Stromal cell of bone marrow (primary cell): ENCODE data around the gene TMEM184A.

Experiments
- DNase-seq: peaks from one replicate; pipeline ENCODE4 v3.0.0-alpha.2; 2012; ENCODE audit warnings: low read depth

Gene TMEM184A

DNA sequence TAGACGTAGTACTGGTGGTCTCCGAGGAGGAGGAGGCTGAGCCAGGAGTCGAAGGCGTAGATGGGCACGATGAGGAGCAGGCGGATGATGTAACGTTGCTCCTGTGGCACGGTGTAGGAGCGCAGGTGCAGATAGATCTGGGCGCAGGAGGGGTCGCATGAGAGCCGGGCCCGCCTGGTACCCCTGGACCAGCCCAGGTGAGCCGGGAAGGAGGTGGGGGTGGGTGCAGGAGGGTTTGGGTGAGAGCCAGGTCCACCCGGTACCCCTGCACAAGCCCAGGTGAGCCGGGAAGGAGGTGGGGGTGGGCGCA lies 5.2 kb downstream of the TMEM184A start:
- DNase-seq = no peak

DNA sequence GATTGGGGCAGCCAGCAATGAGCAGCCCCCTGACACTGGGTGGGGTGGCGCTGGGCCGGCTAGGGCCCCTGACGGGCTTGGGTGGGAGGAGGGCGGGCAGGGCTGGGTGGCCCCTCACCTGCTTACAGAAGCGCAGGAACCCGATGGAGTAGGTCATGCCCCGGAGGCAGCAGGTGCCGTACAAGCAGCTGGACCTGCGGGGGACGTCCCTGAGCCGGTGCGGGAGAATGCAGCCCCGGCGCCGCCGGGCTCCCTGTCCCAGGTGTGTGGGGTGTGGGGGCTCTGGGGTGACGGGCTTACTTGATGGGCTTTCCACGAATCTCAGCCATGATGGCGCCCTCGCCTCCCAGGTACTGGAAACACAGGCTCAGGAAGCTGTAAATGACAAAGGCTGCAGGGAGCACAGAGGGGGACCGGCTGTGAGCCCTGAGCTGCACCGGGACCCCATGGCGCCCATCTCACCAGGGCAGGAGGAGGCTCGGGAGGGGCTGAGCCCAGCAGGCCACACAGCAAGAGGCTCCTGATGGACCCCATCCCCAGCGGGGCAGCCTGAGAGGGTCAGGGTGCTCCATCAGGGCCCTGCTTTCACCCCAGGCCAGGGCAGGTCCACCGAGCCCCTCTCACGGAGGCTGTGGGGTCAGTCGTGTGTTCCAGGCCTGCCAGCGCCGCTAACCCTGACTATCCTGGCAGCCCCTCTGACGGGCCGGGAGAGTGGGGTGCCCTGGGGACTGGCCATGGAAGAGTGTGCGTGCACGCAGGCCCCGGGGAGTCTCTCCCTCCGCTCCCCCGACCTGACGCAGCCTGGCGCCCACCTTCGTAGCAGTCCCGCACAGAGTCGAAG lies 5.8 kb downstream of the TMEM184A start:
- no peak for DNase-seq

DNA sequence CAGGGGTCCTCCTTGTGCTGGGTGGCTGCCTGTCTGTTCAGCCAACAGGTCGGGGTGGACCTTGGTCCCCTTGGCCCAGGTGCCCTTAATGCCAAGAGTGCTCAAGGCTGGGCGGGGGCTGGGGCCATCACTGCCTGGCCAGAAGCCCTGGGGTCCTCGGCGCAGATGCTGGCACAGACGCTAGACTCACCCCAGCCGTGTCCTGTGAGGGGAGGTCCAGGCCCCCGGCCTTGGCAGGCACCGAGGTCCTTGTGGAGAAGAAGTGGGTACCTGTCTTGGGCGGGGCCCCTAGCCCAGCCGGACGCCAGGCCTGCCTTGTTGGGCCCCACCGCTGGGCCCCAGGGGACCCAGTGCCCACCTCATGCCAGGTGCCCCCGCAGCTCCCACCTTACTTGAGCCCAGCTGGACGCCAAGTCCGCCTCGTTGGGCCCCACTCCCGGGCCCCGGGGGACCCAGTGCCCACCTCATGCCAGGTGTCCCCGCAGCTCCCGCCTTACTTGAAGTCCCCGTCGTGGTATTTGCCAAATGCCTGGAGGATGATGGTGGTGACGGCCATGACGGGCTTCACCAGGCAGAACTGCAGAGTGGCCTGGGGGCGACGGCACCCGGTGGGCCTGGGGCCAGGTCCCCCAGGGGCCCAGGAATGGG lies 6.5 kb downstream of the TMEM184A start:
- DNase-seq = no peak

DNA sequence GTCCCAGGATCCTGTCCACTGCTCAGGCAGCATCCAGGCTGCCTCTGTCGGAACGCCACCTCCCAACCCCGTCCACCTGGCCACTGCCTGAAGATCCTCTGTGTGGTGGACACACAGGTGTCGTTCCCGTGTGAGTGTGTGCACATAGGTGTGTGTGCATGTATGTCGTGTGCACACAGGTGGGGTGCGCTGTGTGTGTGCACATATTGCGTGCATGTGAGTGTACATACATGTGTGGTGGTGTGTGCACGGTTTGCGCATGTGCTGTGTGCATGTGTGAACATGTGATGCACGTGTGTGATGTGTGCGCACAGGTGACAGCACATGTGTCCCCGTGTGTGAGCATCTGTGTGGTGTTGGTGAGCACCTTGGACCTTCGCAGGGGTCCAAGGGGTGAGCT lies 7.1 kb downstream of the TMEM184A start:
- DNase-seq = no peak

DNA sequence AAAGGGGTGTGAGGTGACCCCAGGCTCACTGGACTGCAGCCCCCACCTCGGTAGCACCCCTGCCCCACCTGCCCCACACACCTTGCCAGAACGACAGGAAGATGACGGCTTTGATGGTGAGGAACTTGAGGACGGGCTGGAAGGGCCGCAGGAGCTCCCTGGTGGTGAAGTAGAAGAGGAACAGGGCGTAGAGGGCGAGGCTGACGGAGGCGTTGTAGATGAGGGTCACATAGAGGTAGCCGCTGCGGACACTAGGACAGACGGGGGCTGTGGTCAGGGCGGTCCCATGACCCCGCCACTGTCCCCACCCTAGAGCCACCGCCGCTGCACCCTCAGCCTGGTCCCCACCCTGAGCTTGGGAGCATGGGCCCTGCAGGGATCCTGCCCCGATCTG lies 7.6 kb downstream of the TMEM184A start:
- no peak for DNase-seq

DNA sequence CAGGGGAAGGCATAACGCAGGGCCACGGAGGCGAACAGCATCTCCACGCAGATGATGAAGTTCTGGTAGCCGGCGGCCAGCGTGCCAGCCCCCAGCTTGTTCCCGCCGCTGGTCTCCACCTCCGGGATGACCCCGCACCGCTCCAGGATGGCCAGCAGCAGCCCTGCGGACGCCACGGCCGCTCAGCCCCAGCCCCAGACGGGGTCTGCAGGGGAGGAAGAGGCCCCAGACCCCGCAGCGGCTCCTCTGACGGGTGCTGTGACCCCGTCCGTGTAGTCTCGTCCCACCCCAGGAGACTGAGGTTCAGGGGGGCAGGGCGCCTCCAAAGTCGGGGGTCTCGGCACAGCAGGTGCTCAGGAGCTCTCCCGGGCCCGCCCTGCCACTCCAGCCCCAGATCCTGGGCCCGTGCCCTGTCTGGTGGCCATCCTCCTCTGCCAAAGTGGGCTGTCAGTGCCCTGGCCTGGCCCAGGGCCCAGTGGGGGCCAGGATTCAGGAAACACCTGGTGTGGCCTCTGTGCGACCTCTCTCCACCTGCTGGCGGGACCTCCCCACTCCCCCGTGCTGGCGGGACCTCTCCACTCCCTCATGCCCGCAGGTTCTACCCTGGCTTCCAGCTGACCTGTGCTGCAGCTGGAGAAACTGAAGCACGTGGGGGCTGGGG lies 8.1 kb downstream of the TMEM184A start:
- no peak for DNase-seq

DNA sequence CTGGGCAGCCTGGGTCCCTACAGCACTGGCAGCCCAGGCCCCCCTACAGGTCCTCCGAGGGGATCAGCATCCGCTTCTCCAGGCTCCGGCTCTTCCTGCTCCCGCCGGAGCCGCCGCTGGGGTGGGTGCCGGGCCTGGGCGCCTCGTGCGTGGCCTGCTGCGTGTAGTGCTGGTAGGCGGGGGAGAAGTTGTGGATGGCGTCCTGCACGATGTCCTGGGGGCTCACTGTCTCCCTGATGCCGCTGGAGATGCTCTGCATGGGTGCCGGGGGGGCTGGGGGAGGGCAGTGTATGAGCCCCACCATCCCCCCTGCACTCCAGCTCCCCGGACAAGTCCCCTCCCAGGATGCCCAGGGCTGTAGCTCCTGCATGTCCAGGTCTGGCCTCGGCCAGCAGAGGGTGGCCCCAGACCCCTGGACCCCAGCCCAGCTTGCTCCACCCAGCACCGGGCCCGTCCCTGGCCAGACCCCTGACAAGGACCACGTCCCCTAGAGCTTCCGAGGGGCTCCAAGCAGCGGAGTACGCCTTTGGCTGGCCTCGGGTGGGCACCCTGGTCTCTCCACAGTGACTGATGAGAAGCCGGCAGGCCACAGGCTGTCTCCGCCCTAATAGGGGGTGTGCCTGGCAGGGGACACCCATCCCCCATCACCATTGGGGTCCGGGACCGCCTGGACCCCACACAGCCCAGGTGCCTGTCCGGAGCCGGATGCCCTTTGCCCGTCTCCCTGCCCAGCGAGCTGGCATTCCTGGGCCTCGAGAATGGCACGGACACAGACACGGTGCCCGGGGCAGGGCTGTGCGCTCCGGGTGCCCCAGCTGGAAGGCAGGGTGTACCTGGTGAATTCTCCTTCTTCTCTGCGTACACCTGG lies 8.9 kb downstream of the TMEM184A start:
- no peak for DNase-seq

DNA sequence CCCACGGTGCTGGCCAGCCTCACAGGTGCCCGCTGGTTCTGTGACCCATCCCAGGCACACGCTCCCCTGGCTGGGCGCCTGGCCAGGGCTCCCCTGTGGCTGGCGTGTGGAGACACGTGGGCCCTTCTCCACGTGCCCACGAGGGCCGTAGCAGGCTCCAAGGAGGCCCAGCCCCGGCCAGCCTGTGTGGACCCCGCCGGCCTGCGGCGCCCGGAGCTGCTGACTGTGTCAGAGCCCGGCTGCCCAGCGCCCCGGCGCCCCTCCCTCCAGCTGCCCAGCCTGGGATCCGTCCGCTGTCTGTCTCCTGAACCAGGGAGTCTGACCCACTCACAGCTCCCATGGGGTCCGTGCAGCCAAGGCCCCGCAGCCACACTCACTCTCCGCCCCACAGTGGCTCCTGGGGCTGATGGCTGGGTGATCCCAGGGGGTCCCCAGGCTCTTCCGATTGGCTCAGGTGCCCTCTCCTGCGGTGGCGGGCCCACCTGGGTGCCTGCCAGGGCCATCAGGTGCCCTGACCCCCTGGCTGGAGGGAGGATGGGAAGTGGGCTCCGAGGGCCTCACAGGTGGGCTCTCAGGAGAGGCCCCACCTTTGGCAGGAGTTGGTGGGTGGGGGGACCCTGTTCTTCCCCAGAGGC lies 9.6 kb downstream of the TMEM184A start:
- DNase-seq = no peak

DNA sequence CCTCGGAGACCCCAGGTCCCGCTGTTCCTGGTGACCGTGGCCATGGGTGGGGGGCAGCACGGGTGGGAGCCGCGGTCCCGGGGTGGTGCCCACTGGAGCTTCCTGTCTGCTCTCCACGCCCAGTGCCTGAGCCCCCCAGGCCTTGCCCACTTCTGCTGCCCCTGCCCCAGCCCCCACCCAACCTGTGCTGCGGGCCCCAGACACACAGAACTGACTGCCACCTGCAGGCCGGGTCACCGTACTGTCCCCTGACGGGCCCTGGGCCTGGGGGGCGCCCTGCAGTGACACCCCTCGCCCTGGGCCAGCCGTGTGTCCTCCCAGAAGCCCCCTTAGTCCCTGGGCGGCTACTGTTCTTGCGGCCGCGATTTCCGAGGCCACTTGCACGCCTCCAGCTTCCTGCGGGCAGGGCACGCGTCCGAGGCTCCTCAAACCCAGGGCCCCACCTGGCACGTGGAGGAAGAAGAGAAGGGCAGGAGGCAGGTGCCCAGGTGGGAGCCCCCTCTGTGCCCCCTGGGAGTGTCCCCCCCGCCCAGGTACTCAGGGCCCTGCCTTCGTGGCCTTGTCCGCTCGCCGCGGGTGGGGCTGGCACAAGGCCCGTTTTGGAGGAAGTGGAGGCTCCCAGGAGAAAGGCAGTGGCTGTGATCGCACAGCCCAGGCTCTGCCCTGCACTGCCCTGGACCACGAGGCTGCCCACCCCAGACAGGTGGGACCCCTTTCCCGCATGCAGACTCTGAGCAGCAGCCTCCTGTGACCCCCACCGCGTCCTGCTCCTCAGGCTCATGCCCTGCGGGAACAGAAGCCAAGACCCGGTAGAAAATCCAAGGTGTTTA lies 10.4 kb downstream of the TMEM184A start:
- no peak for DNase-seq

DNA sequence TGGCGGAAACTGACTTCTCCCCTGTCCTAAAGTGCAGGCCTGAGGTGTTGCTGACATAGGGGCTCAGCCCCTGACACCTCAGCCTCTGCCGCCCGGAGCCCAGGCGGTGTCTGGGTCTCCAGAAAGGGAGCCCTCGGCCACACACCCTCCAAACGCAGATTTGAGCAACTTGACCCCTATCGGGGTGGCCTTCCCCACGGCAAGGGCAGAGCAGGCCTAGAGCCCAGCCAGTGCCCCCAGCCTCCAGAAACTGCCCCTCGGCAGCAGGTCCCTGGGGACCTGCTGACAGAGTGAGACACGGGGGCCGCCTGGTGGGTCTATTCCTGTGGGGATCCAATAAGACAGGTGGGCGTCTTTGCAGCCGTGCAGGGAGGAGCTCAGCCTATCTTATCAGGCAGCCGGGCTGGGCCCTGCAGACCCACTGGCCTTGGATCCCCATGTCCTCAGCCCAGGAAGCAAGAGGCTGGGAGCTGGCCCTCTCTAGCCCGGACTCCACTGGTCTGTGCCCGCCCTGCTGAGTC lies 11.0 kb downstream of the TMEM184A start:
- no peak for DNase-seq

DNA sequence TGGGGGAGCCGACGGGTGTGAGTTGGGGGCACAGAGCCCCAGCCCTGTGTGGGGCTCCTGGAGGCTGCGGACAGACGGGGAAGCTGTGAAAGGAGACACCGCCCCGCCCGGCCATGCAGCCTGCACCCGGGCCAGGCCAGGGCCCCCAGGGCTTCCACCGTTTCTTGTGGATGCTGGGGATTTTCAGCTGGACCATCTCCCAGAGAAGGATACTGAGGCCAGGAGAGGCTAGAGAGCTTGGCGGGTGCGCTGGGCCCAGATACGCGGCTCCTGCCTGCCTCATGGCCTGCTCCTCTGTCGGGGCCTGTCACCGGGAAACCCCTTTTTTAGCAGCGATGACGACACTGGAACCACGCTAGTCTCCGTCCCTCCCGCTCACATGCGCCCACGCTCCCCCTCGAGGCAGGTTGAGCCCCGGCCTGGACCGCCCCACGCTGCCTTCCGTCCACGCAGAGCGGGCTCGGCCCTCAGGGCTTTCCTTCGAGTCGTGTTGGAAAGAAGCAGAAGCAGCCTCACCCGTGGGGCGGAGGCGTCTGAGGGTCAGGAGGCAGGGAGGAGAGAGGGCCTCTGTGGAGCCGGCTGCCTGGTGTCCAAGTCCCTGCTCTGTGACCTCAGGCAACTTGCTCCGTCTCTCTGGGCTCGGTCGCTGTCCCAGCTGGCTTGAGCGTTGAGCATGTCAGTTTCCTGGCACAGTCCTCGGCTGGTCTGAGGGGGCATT lies 11.7 kb downstream of the TMEM184A start:
- no peak for DNase-seq

DNA sequence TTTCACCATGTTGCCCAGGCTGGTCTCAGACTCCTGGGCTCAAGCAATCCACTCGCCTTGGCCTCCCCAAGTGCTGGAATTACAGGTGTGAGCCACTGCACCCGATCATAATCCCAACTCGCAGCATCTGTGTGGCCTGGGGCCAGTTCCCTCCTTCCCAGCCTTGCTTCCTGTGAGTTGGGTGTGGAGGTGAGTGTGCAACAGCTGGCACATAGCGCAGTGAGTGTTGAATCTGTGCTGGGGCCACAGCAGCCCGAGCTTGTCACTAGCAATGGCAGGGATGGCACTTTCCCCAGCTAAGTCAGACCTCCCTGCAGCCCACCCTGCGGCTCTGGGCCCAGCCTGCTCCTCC lies 12.2 kb downstream of the TMEM184A start:
- DNase-seq = no peak

DNA sequence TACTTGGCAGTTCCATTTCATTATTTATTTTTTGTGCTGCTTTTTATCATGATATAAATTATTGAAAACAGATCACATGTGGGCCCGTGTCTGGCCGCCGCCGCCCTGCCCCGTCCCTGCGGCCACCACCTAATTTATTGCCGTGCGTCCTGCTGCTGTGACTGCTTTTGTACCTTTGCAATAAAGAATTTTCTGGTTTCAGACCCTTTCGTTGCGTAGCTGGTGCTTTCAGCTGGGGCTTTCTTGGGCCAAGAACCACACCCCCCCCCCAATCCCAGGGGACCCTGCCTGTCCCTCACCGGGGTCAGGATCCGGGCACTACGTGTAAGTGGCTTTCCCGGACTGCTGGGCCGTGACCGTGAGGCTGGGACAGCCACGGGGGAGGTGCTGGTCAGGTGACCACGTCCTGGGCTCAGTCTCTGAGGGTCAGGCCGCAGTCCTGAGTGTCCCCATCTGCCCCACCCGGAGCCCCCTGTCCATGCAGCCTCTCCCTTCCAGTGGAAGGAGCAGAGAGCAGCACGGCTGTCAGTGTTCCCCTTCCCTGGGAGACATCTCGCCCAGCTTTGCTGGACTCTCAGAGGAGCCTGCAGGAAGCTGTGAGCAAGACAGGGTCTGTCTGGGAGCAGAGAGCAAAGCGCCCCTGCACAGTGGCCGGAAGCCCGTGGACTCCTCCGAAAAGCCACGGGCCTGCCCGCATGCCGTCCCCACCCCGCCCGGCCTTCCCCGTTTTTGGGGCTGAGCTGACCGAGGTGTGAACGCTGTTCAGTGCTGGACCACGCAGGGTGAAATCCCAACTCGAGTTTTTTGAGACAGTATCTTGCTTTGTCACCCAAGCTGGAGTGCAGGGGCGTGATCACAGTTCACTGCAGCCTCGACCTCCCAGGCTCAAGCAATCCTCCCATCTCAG lies 12.9 kb downstream of the TMEM184A start:
- DNase-seq = no peak

DNA sequence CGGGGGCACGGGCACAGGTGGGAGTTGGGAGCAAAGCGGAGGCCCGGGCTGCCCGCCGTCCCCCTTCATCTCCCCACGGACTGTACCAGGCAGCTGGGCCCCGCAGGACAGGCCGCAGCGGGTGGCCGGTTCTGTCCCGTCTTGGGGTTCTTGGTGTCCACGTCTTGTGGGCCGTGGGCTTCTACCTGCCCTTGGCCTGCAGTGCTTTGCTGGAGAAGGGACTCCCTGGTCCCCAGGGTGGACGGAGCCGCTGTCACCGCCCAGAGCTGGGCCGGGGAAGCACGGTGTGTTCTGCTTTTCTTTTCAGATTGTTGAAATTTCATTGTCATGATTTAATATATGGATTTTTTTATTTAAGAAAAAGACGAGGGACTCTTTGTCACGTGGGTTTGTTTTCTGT lies 13.7 kb downstream of the TMEM184A start:
- no peak for DNase-seq

DNA sequence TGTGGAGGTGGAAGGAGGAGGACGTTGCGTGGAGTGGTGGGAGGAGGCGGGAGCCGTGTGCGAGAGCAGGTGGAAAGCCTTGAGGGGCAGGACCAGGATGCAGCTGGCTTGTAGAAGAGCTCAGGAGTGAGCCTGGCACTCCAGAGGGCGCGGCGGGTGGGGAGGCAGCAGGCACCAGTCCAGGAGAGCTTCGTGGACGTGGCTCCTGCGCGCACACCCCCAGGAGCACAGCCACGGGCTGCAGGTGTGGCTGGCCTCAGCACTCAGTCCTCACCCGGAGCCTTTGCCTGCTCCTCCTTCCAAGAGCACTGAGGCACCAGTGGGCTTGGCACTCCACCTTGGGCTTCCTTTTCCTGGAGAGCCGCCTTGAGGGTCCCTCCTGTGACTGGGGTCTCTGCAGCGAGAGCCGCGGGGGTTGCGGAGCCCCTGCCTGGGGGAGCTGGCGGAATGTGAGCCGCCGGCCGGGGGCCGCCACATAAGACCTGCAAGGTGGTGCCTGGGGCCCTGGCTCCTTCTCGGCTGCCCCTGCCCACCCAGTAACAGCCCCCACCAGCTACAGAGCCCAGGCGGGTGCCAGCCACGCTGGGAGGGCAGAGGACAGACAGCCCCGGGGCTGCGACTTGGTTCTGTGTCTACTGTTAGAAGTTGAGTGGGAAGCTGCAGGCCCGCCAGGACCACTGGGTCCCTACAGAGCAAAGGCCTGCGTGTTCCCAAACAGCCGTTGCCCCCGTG lies 14.4 kb downstream of the TMEM184A start:
- no peak for DNase-seq

DNA sequence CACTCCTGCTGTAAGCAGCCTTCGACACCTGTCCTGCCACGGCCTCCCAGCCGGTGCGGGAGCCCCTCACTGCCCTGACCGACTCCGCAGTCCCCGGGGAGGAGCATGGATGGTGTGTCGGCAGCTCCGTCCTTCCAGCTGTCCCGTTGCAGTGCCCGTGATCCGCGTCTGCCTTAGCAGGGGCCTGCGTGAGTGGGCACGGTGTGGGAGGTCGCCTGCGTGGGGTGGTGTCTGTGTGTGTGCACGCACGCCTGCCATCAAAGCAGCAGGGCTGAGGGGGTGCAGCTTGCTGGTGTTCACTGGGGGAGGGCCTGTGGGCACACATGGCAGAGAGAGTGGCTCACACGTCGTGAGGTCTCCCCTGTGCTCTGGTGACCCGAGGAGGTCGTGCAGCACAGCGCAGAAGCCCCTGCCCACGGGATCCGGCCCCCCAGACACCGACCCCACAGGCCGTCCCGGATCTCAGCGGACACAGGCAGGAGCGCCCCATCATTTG lies 15.2 kb downstream of the TMEM184A start:
- DNase-seq = no peak

DNA sequence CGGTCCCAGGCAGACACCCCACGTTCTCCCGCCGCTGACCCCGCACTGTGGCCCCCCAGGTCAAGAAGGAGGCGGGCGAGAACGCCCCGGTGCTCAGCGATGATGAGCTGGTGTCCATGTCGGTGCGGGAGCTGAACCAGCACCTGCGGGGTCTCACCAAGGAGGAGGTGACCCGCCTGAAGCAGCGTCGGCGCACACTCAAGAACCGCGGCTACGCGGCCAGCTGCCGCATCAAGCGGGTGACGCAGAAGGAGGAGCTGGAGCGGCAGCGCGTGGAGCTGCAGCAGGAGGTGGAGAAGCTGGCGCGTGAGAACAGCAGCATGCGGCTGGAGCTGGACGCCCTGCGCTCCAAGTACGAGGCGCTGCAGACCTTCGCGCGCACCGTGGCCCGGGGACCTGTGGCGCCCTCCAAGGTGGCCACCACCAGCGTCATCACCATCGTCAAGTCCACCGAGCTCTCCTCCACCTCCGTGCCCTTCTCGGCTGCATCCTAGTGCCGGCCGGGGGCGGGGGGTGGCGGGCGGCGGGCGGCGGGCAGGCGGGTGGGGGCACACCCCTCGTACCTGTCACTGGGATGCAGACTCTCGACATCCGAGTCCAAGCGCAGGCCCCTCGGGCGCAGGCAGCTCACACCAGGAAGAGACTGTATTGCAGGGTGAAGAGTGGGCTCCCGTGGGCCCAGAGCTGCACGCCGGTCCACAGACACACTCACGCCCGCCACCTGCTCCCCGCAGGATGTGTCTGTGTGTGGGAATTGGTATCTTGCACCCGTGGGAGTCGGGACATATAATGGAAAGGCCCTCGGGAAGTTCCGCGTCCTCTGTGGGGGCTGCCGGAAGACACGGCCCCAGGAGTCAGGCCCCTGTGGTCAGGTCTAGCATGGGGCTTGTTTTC lies 15.9 kb downstream of the TMEM184A start:
- DNase-seq = no peak
